Stimulated activated CD4-positive, alpha-beta T cell treated with anti-CD3 and anti-CD28 coated beads, TNF-alpha, amount 100 ng/mL, for 4 hours (primary cell): ENCODE data around the gene TUBA4B.
"Not testable (repeated sequence)": the region's sequence is repeated elsewhere in the genome, so short reads cannot be mapped to it uniquely, and the experiment has no call there.

Source experiments
- DNase-seq, 3 experiments: peaks; one replicate each; pipeline ENCODE4 v3.0.0-alpha.2; 2020; ENCODE audit warnings: low read depth in 3 of 3

Gene TUBA4B

GRCh38 chr2:219247678-219248642 is 5.1 kb upstream of the TUBA4B start:
- DNase-seq = no peak

DNA sequence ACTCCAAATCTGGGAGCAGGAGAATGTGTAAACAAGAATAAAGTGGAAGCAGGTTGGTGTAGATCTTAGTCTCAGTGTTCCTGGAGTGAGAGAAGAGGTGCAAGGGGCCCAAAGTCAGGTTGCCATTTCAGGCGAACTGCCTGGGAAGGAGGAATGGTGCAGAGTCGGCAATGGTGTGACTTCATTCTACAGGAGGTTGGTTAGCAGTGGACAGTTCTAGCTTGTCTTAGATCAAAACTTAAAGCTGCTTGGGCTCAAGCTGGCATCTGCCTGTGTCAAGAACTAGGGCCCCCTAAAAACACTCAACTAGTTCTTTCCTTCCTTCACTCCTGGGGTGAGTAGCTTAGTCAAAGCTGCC is 4.2 kb upstream of the TUBA4B start:
- no peak for DNase-seq

GRCh38 chr2:219249203-219249980 is 3.7 kb upstream of the TUBA4B start:
- DNase-seq = no peak

- no peak for DNase-seq
Observed at GRCh38 chr2:219250049-219250781, 2.8 kb upstream of the TUBA4B start.

DNA sequence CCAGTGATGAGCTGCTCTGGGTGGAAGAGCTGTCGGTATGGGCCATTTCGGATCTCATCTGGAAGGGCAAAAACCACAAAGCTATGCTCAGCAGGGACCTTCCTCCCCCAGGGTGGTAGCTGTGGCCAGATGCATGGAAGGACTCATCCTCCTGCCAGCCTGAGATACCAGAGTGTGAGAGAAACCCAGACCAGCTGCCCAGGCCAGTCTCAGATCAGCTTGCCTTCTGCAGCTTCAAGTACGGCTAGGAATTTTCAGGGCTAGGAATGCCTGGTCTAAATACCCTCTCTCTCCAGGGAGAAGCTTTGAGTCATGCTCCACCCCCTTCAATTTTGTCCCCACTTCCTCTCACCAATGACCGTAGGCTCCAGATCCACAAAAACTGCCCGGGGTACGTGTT is 1.4 kb upstream of the TUBA4B start:
- no peak for DNase-seq

DNA sequence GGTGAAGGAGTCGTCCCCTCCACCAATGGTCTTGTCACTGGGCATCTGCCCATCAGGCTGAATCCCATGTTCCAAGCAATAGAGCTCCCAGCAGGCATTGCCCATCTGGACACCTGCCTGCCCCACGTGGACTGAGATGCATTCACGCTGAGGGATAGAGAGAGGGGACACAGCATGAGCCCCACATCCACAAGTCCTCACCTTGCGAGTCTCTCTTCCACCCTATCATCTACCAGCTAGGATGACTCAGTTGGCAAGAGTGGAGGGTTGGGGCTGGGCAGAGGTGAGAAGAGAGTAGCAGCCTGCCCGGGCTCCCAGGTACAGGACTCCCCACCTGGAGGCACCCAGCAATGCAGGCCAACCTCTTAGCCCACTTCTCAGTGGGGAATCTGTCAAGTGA is 959 bp upstream of the TUBA4B start:
- DNase-seq = peak in 1 of 3 experiments; percentile 10

- peak in 1 of 3 experiments; percentile 32 for DNase-seq
Observed at GRCh38 chr2:219252570-219252899, 508 bp upstream of the TUBA4B start.

DNA sequence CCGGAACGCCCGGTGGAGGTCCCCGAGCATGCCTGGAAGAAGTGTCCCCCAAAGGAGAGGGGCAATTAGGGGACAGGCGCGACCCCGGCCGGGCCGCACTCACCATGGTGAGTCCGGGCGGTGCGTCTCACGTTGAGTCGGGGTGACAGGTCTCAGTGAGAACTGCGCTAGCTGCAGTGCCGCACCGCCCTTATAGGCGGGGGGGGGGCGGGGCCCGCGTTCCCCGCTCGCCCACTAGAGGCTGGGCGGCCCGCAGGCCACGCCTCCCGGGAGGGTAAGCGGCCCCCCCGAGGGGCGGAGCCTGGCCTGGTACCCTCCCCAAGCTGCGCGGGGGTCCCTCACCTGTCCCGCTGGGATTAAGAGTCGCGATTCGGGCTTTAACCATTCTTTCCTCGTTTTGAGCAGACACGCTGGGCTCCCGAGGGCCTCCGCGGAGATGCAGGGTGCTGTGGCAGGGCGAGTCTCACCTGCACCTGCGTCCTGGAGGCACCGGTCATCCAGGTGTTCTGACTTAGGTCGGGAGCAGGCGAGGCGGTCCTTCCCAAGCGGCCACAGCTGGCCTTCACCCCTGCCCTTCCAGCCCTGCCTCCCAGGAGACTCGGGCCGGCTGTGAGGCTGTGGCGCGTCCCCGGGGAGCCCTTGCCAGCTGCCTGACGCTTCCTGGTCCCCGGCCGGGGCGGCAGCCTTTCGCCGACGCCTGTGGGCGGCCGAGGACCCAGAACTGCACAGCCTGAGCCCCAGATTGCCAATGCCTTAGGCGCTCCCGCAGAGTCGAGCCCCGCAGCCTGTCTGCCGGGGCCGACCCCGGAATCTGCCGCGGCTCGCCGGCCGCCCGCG is 928 bp downstream of the TUBA4B start, which contains the start of gene TUBA4A:
TSS of gene TUBA4A (minus strand) at position 166 of the 837 bp plus-strand sequence. CDS start at position 106, 60 bp downstream.
- DNase-seq = peak; percentile 81 to 88 (median 84)

GRCh38 chr2:219254590-219255201 is 1.7 kb downstream of the TUBA4B start:
- peak in 1 of 3 experiments; percentile 25 for DNase-seq

GRCh38 chr2:219258942-219259341 is 5.9 kb downstream of the TUBA4B start:
- DNase-seq = not testable (repeated sequence)

GRCh38 chr2:219261024-219261855 is 8.2 kb downstream of the TUBA4B start:
- DNase-seq = no peak

DNA sequence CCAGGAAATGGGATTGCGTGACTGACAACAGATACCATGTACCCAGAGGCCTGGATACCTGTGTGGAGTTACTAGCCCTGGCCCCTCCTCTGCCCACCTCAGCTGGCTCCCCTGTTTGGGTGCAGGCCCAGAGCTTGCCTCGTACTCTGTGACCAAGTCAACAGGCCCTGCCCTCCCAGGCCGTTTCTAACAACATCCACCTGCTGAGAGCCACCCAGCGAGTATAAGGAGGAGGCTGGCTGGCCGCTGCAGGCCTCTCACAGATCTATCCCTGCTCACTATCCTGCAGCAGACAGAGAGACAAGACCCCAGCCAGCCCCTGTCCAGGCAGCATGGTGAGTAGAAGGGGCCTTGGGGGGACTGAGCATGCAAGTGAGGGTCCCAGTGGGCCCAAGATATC is 13.2 kb downstream of the TUBA4B start:
- no peak for DNase-seq

- no peak for DNase-seq
Observed at GRCh38 chr2:219266886-219267285, 13.8 kb downstream of the TUBA4B start.

DNA sequence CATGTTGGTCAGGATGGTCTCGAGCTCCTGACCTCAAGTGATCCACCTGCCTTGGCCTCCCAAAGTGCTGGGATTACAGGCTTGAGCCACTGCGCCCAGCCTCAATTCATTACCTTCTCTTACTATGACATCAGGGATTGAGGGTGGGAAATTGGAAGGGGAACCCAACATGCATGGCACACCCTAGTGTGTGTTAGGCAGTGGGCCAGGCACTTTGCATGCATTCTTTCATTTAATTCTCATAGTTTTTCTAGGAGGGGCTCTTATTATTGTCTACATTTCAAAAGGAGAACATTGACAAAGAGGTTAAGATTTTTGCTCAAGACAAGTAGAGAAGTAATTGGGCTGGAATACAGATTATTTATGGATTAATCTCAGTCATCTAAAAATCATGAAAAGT is 15.3 kb downstream of the TUBA4B start:
- no peak for DNase-seq

GRCh38 chr2:219269362-219270054 is 16.5 kb downstream of the TUBA4B start:
- DNase-seq = no peak

- no peak for DNase-seq
Observed at GRCh38 chr2:219270055-219270372, 17.0 kb downstream of the TUBA4B start.

- no peak for DNase-seq
Observed at GRCh38 chr2:219271021-219271420, 18.0 kb downstream of the TUBA4B start.

GRCh38 chr2:219272356-219272755 is 19.3 kb downstream of the TUBA4B start:
- no peak for DNase-seq

DNA sequence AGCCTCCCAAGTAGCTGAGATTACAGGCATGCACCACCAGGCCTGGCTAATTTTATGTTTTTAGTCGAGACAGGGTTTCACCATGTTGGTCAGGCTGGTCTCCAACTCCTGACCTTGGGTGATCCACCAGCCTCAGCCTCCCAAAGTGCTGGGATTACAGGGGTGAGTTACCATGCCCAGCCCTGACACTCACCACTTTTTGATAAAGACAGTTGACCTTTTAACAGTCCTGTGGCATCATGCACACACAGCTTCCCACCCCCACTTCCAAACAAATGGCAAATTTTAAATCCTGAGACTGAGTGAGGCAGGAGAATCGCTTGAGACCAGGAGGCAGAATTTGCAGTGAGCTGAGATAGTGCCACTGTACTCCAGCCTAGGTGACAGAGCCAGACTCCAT is 20.0 kb downstream of the TUBA4B start:
- DNase-seq = no peak
